HepG2 (cell line): Measurements from ENCODE around the gene GPR37L1. TPM values are rescaled to one million over a fixed set of nuclear protein-coding genes. Genes with fewer than 3 reads are reported as not detected.

Source experiments
- ARID3A ChIP-seq: IDR thresholded peaks from 2 replicates; pipeline ENCODE4 v1.6.1; 2012; ENCODE audit warnings: low read depth, low read length, improper control_type of control experiment
- CHD4 ChIP-seq: fragments of 200-600 bp; sonication (generic); IDR thresholded peaks from 2 replicates; pipeline ENCODE4 v1.7.0; 2017; ENCODE audit warnings: mild to moderate bottlenecking, low read length, borderline replicate concordance
- DDIT3 ChIP-seq: sonication (generic); formaldehyde crosslinking; IDR thresholded peaks from 2 replicates; pipeline ENCODE4 v1.4.0; 2020; ENCODE audit warnings: mild to moderate bottlenecking, missing genetic modification reagents
- E2F5 ChIP-seq: sonication (generic); formaldehyde crosslinking; conservative IDR thresholded peaks from 2 replicates; pipeline ENCODE4 v1.4.0; 2020; ENCODE audit warnings: missing genetic modification reagents
- HMG20A ChIP-seq: IDR thresholded peaks from 2 replicates; pipeline ENCODE4 v1.6.1; 2016; ENCODE audit warnings: borderline replicate concordance
- HNRNPLL ChIP-seq: fragments of 200-400 bp; formaldehyde crosslinking; IDR thresholded peaks from 2 replicates; pipeline ENCODE4 v1.6.1; 2017; ENCODE audit warnings: mild to moderate bottlenecking, low read depth, low read length; ENCODE audit not compliant: poor library complexity, severe bottlenecking
- MAFK ChIP-seq, 2 experiments: IDR thresholded peaks in 1 of 2; conservative IDR thresholded peaks in 1 of 2; 2 replicates each; pipeline ENCODE4 v1.6.1; 2011; ENCODE audit warnings: improper control_type of control experiment in 2 of 2, low read length in 2 of 2
- NR1H2 ChIP-seq: sonication (generic); formaldehyde crosslinking; IDR thresholded peaks from 2 replicates; pipeline ENCODE4 v1.8.1; 2022; ENCODE audit warnings: low read depth, missing genetic modification reagents, borderline replicate concordance
- SMYD3 ChIP-seq: sonication (generic); formaldehyde crosslinking; IDR thresholded peaks from 2 replicates; pipeline ENCODE4 v1.8.1; 2023; ENCODE audit warnings: mild to moderate bottlenecking, missing genetic modification reagents
- TFDP1 ChIP-seq: IDR thresholded peaks from 2 replicates; pipeline ENCODE4 v1.6.1; 2016; ENCODE audit warnings: missing compliant biosample characterization, missing genetic modification reagents, borderline replicate concordance
- TRIM22 ChIP-seq: fragments of 450-650 bp; IDR thresholded peaks from 2 replicates; pipeline ENCODE4 v1.6.1; 2017
- ZKSCAN1 ChIP-seq: fragments of 150-350 bp; IDR thresholded peaks from 2 replicates; pipeline ENCODE4 v1.6.1; 2014; ENCODE audit warnings: low read length
- ZNF549 ChIP-seq: sonication (generic); formaldehyde crosslinking; IDR thresholded peaks from 2 replicates; pipeline ENCODE4 v1.5.0; 2020; ENCODE audit warnings: missing genetic modification reagents
- ZNF614 ChIP-seq: IDR thresholded peaks from 2 replicates; pipeline ENCODE4 v1.6.1; 2018; ENCODE audit warnings: missing biosample characterization, missing genetic modification reagents, inconsistent platforms, borderline replicate concordance
- ZNF639 ChIP-seq: conservative IDR thresholded peaks from 2 replicates; pipeline ENCODE4 v1.6.1; 2018; ENCODE audit warnings: missing genetic modification reagents
- ZNF761 ChIP-seq: sonication (generic); formaldehyde crosslinking; conservative IDR thresholded peaks from 2 replicates; pipeline ENCODE4 v1.4.0; 2020; ENCODE audit warnings: mild to moderate bottlenecking, missing genetic modification reagents
- ZNF780A ChIP-seq: sonication (generic); formaldehyde crosslinking; IDR thresholded peaks from 2 replicates; pipeline ENCODE4 v1.8.0; 2022; ENCODE audit warnings: mild to moderate bottlenecking, missing genetic modification reagents, moderate library complexity
- ZNF782 ChIP-seq: sonication (generic); formaldehyde crosslinking; IDR thresholded peaks from 2 replicates; pipeline ENCODE4 v1.4.0; 2020; ENCODE audit warnings: missing genetic modification reagents, mild to moderate bottlenecking, borderline replicate concordance
- ZNF878 ChIP-seq: sonication (generic); formaldehyde crosslinking; IDR thresholded peaks from 2 replicates; pipeline ENCODE4 v1.8.1; 2023; ENCODE audit warnings: mild to moderate bottlenecking, missing genetic modification reagents, moderate library complexity
- ZSCAN29 ChIP-seq: sonication (generic); formaldehyde crosslinking; conservative IDR thresholded peaks from 2 replicates; pipeline ENCODE4 v1.4.0; 2020; ENCODE audit warnings: mild to moderate bottlenecking, missing genetic modification reagents
- polyA plus RNA-seq, 8 experiments: library from polyadenylated mRNA; depleted of rRNA in 3 of 8; stranded (reverse) in 7 of 8; unstranded in 1 of 8; fragments of >200 nt; fragmentation: Illumina TruSeq in 4 of 8; extraction: Trizol in 4 of 8; gene quantifications; 2 replicates each; pipeline versions ENCODE4 v1.2.1 to v1.2.3, GENCODE V29; 2011 to 2016; ENCODE audit warnings: low read depth in 4 of 8, missing spikeins in 1 of 8, mixed read lengths in 1 of 8; ENCODE audit not compliant: insufficient read depth in 1 of 8
- total RNA-seq, 5 experiments: library from RNA; depleted of rRNA; stranded (reverse); fragments of >200 nt; fragmentation: Illumina TruSeq; extraction: Trizol; gene quantifications; 2 replicates each; pipeline ENCODE4 v1.2.3, GENCODE V29; 2016; ENCODE audit warnings: low read depth in 1 of 5
- TF ChIP-seq, protein P1 (sequence below): IDR thresholded peaks from 2 replicates; pipeline ENCODE4 v1.6.1; 2018; ENCODE audit warnings: missing genetic modification reagents

The GPR37L1 gene
- total and polyA plus RNA-seq, 2 of the 13 experiments (the other 11 are each of a cell fraction or from before 2014, with no cell fraction given): 0.13 TPM; not detected in 1

- no peak for TF ChIP-seq ZKSCAN1
- TF ChIP-seq ZSCAN29 (CRISPR knock-in tag): peak; percentile 16; the same call in 1 of the 2 replicates
- TF ChIP-seq HNRNPLL: no peak
- TF ChIP-seq MAFK (conservative IDR thresholded peaks at IDR 0.05 in 1 of 2, IDR thresholded peaks at IDR 0.05 in 1 of 2; ENCODE audit: low read length in 2 of 2): no peak
- no peak for TF ChIP-seq ZNF549 (CRISPR knock-in tag)
- no peak; the same call in 1 of the 2 replicates for TF ChIP-seq ZNF782 (CRISPR knock-in tag)
- TF ChIP-seq TFDP1 (CRISPR knock-in tag): peak; percentile 44; the same call in 1 of the 2 replicates
- TF ChIP-seq ZNF639 (CRISPR knock-in tag): 0 out of 2 replicates have a peak, but pooled peaks have one; percentile 20
- no peak for TF ChIP-seq SMYD3
- TF ChIP-seq ZNF878 (CRISPR knock-in tag): peak; percentile 90
- no peak for TF ChIP-seq ZNF761 (CRISPR knock-in tag)
- no peak for TF ChIP-seq E2F5 (CRISPR knock-in tag)
- TF ChIP-seq HMG20A (CRISPR knock-in tag): no peak; the same call in 1 of the 2 replicates
- no peak for TF ChIP-seq TRIM22
- 0 out of 2 replicates have a peak, but pooled peaks have one; percentile 52 for TF ChIP-seq ZNF614 (CRISPR knock-in tag)
- TF ChIP-seq ARID3A: no peak; the same call in 1 of the 2 replicates
- TF ChIP-seq NR1H2 (CRISPR knock-in tag): no peak
- TF ChIP-seq, protein P1, sequence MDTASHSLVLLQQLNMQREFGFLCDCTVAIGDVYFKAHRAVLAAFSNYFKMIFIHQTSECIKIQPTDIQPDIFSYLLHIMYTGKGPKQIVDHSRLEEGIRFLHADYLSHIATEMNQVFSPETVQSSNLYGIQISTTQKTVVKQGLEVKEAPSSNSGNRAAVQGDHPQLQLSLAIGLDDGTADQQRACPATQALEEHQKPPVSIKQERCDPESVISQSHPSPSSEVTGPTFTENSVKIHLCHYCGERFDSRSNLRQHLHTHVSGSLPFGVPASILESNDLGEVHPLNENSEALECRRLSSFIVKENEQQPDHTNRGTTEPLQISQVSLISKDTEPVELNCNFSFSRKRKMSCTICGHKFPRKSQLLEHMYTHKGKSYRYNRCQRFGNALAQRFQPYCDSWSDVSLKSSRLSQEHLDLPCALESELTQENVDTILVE (CRISPR knock-in tag): no peak
- TF ChIP-seq ZNF780A (CRISPR knock-in tag): no peak
- TF ChIP-seq CHD4: peak; percentile 92; the same call in 1 of the 2 replicates
- no peak for TF ChIP-seq DDIT3 (CRISPR knock-in tag)
Measured at GRCh38 chr1:202085682-202086373, 36.9 kb upstream of the GPR37L1 start (continued).
